Right lobe of liver (tissue), 6 donors: ENCODE results near the gene TMPRSS15. TPM values are rescaled to one million over a fixed set of nuclear protein-coding genes. Genes with fewer than 3 reads are reported as not detected.
A peak's percentile ranks its signal among the peaks of the same experiment; 100 is the strongest.
"Not testable (repeated sequence)": the region's sequence is repeated elsewhere in the genome, so short reads cannot be mapped to it uniquely, and the experiment has no call there.

Experiments
- ATAC-seq, 4 donors: fragments of 200-7000 bp; cut with Tn5 transposase; one replicate each; pipeline ENCODE4 v1.9.1; 2020; ENCODE audit warnings: mild to moderate bottlenecking in 4 of 4, moderate library complexity in 4 of 4
- DNase-seq, 3 donors: peaks; one replicate each; pipeline ENCODE4 v3.0.0-alpha.2; 2020
- H3K27ac ChIP-seq, 3 donors: fragments of 200-600 bp; one replicate each; pipeline ENCODE4 v1.8.0; 2022
- H3K27me3 ChIP-seq, 2 donors: fragments of 200-600 bp; one replicate each; pipeline ENCODE4 v1.8.0; 2022
- H3K36me3 ChIP-seq, 4 donors: fragments of 200-600 bp; sonication (generic) in 1 of 4; one replicate each; pipeline versions ENCODE4 v1.5.1 to v1.8.0; 2017 to 2022; ENCODE audit warnings: control low read depth in 1 of 4
- H3K4me1 ChIP-seq, 4 donors: fragments of 200-600 bp; sonication (generic) in 1 of 4; one replicate each; pipeline versions ENCODE4 v1.5.1 to v1.8.0; 2017 to 2022; ENCODE audit warnings: control low read depth in 1 of 4
- H3K4me3 ChIP-seq, 3 donors: fragments of 200-600 bp; one replicate each; pipeline ENCODE4 v1.8.0; 2022
- H3K9me3 ChIP-seq, 4 donors: fragments of 200-600 bp; sonication (generic) in 1 of 4; one replicate each; pipeline versions ENCODE4 v1.5.1 to v1.8.0; 2017 to 2022; ENCODE audit warnings: control low read depth in 1 of 4
- POLR2A ChIP-seq: fragments of 450-650 bp; IDR thresholded peaks from one replicate; pipeline ENCODE4 v1.6.1; 2017; ENCODE audit warnings: antibody characterized with exemption, mild to moderate bottlenecking
- WGBS: methylation state at CpG from one replicate; pipeline ENCODE4 v1.1.6; 2018; ENCODE audit warnings: low coverage, low lambda C conversion rate; ENCODE audit not compliant: insufficient coverage; ENCODE audit errors: missing lambda C conversion rate; 5-methylcytosine and 5-hydroxymethylcytosine counted together
- intact Hi-C, 2 donors: fragments of 100-400 bp; cut with DNase I; formaldehyde crosslinking; loops; one replicate each; pipeline versions ENCODE4 v1.11.2 to v1.14.1; 2022
- total RNA-seq, 6 experiments: library from RNA; depleted of rRNA in 2 of 6; stranded (reverse); fragments of >200 nt in 2 of 6; fragmentation: NEBNext Ultra II Directional in 3 of 6; extraction: Animal tissue kit (Norgen Biotek cat#: 25700) in 3 of 6; gene quantifications; one replicate each; pipeline versions ENCODE4 v1.1.0 to v1.2.4, GENCODE V29; 2016 to 2023
- TF ChIP-seq, protein P1 (sequence below), 4 donors: fragments of 200-600 bp in 3 of 4; fragments of 450-650 bp in 1 of 4; IDR thresholded peaks; one replicate each; pipeline versions ENCODE4 v1.5.1 to v1.8.0; 2016 to 2022; ENCODE audit warnings: antibody characterized with exemption in 4 of 4, mild to moderate bottlenecking in 2 of 4
- donor health status: DM: no; HTN: yes; CAD: no.
- donor health status: DM: no; HTN: no; CAD: no.
- donor health status: DM: no; HTN: no; CAD: no.
- donor health status: DM: no; HTN: yes; CAD: no.
- donor health status: DM: no; HTN: yes; CAD: no.

The TMPRSS15 gene
- total RNA-seq, 6 experiments from 2014 or later, result not detected

DNA sequence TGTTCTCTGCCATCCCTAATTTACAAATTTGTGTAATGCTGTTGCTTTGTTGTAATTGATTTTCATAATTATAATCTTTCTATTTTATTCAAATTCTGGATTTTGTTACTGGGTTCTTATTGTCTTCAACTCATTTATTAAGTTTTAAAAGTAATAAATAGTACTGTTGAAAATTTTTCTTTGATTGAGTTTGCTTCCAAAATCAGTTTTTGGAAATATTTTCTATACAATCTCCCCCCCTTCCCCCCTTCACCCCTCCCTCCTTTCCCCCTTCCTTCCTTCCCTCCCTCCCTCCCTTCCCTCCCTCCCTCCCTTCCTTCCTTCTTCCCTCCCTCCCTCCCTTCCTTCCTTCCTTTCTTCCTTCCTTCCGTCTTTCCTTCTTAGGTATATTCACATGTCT is 6.0 kb upstream of the TMPRSS15 start:
- Histone ChIP-seq H3K27me3 (no peaks in the 10 kb centered on the region), H3K27ac (no peak overlapping the region), H3K36me3 (no peaks in the 10 kb centered on the region), H3K9me3 (no peaks in the 10 kb centered on the region), H3K4me1 (no peaks in the 10 kb centered on the region), H3K4me3 (no peak overlapping the region)
- no peak for ATAC-seq
- intact Hi-C loops, result no loop called here
- no peak for DNase-seq
- 23% methylated on average over 1 of the region's 1 CpG for WGBS
- TF ChIP-seq, protein P1, sequence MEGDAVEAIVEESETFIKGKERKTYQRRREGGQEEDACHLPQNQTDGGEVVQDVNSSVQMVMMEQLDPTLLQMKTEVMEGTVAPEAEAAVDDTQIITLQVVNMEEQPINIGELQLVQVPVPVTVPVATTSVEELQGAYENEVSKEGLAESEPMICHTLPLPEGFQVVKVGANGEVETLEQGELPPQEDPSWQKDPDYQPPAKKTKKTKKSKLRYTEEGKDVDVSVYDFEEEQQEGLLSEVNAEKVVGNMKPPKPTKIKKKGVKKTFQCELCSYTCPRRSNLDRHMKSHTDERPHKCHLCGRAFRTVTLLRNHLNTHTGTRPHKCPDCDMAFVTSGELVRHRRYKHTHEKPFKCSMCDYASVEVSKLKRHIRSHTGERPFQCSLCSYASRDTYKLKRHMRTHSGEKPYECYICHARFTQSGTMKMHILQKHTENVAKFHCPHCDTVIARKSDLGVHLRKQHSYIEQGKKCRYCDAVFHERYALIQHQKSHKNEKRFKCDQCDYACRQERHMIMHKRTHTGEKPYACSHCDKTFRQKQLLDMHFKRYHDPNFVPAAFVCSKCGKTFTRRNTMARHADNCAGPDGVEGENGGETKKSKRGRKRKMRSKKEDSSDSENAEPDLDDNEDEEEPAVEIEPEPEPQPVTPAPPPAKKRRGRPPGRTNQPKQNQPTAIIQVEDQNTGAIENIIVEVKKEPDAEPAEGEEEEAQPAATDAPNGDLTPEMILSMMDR (IDR thresholded peaks at IDR 0.05), result no peak
- no peak for TF ChIP-seq POLR2A

DNA sequence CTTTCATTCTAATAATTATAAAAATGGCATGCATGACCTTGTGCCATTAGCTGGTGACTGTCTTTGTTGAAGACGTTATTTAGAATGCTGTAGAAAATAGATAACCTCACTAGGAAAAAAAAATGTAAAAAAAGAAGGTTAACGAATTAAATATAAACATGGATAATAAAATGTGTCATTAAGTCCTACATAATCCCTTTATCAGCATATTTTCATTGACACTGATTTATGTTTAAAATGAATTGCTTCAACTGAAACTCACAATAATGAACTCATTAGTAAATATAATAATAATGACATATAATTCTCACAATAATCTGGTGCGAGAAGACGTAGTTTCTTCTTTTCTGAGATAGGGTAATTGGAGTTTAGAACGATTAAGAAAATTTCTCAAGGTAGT is 4.7 kb downstream of the TMPRSS15 start:
- TF ChIP-seq, protein P1 (IDR thresholded peaks at IDR 0.05), result no peak
- TF ChIP-seq POLR2A, result no peak
- Histone ChIP-seq H3K36me3 (no peaks in the 10 kb centered on the region), H3K4me3 (no peak overlapping the region), H3K27me3 (no peaks in the 10 kb centered on the region), H3K4me1 (no peaks in the 10 kb centered on the region), H3K9me3 (no peaks in the 10 kb centered on the region), H3K27ac (no peak overlapping the region)
- ATAC-seq, result no peak
- intact Hi-C loops, result no loop called here
- no peak for DNase-seq
- WGBS, result 32% methylated on average over 5 of the region's 5 CpGs

DNA sequence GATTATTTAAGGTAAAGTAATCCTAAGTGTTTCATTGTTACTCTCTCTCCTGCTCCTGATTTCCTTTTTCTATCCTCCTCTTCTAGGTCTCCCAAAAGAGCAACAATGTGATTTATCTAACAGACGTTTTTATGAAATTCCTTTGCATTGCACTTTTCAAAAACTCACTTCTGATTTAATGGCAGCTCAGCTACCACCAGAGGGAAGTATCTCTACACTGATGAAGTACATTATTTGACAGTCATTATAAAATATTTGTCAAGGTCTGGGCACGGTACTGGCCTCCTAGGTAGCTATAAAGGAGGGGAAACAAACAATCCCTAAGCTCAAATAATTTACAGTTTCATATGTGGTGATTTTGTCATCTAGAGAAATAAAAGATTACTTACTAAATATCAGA is 15.6 kb downstream of the TMPRSS15 start:
- TF ChIP-seq POLR2A, result no peak
- TF ChIP-seq, protein P1 (IDR thresholded peaks at IDR 0.05), result no peak
- no peaks in the 10 kb centered on the region for H3K9me3 ChIP-seq
- no peaks in the 10 kb centered on the region for H3K4me1 ChIP-seq
- no peak overlapping the region for H3K4me3 ChIP-seq
- WGBS, result 11% methylated on average over 2 of the region's 2 CpGs
- no peak overlapping the region for H3K27ac ChIP-seq
- H3K36me3 ChIP-seq, result no peaks in the 10 kb centered on the region
- ATAC-seq, result no peak
- intact Hi-C loops, result no loop called here
- no peaks in the 10 kb centered on the region for H3K27me3 ChIP-seq
- no peak for DNase-seq

DNA sequence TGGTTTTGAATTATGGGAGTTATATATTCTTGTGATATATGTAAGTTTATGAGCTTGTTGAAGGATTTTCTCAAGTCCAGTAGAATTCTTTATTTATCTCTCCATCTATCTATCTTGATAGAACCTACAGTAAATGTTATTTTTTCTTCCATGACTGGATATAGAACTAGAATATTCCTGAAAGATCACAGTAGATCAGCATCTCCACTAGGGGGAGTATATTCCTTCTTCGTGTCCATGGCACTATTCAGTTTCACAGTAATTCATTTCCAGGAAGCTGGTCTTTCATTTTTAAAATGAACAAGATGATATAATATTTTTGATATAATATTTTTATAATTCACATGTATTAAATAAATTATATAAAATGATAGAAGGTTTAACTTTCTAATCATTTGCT is 18.8 kb downstream of the TMPRSS15 start:
- ATAC-seq (peak; percentile 54 to 70 (median 61)), DNase-seq (no peak)
- Histone ChIP-seq H3K36me3 (no peaks in the 10 kb centered on the region), H3K4me3 (no peak overlapping the region), H3K27me3 (no peaks in the 10 kb centered on the region), H3K4me1 (no peaks in the 10 kb centered on the region), H3K27ac (no peak overlapping the region), H3K9me3 (no peaks in the 10 kb centered on the region)
- 3% methylated on average over 1 of the region's 1 CpG for WGBS
- intact Hi-C loops, result no loop called here
- TF ChIP-seq, protein P1 (IDR thresholded peaks at IDR 0.05), result peak; percentile 13 to 65 (median 58)
- TF ChIP-seq POLR2A, result no peak

DNA sequence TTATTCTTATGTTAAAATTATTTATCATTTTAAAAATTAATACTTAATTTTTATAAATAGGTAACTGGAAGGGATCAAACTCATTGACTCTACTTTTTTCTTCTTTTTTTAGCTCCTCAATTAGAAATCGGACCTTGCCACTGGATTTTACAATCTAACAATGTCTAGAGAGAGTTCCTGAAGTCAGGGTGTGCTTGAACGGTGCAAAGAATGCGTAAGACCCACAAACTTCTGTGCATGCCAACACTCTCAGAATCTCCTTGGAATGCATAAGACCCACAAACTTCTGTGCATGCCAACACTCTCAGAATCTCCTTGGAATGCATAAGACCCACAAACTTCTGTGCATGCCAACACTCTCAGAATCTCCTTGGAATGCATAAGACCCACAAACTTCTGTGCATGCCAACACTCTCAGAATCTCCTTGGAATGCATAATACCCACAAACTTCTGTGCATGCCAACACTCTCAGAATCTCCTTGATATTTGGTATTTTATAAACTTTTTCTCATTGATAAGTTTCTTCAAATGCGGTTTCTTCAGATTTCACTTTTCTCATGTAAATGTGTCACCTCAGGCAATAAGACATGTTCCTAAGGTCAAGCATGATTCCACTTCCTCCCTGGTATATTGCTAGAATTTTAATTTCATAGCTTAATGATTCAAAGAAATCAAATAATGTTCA is 20.5 kb downstream of the TMPRSS15 start:
- H3K4me1 ChIP-seq, H3K27me3 ChIP-seq, H3K4me3 ChIP-seq, DNase-seq, H3K27ac ChIP-seq, intact Hi-C loops, ATAC-seq, H3K36me3 ChIP-seq, H3K9me3 ChIP-seq: not testable (repeated sequence)
- 36% methylated on average over 3 of the region's 4 CpGs for WGBS
